SH-SY5Y (cell line): ENCODE results near the gene ELF2.

Source experiments
- GATA2 ChIP-seq: IDR thresholded peaks from 2 replicates; pipeline ENCODE4 v1.6.1; 2011; ENCODE audit warnings: mild to moderate bottlenecking, low read depth, low read length
- GATA3 ChIP-seq: IDR thresholded peaks from 2 replicates; pipeline ENCODE4 v1.6.1; 2011; ENCODE audit warnings: low read depth, mild to moderate bottlenecking, low read length, moderate library complexity

DNA sequence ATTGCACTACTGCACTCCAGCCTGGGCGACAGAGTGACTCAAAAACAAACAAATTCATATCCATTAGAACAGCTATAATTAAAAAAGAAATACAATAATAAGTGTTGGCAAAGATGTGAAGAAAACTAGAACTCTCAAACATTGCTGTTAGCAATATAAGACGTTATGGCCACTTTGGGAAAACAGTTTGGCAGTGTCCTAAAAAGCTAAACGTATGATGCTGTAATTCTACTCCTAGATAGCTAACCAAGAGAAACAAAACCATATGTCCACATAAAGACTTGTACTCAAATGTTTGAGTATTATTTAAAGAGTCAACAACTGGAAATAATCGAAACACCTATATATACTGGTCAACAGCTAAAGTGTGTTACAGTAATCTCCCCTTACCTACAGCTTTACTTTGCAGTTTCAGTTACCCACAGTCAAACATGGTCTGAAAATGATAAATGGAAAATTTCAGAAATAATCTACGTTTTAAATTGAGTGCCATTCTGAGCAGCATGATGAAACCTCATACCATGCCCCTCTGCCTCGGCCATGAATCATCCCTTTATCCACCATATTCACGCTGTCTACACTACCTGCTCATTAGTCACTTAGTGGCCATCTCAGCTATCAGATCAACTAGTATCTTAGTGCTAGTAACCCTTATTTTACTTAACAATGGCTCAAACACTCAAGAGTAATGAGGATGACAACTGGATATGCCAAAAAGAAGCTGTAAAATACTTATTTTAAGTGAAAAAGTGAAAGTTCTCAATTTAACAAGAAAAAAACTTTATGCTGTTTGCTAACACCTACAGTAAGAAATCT lies 4.9 kb downstream of the ELF2 start:
- TF ChIP-seq GATA2 (no peak), GATA3 (no peak)
